IMR-90 (cell line): ENCODE measurements around the gene TRIM42. TPM values are rescaled to one million over a fixed set of nuclear protein-coding genes. Genes with fewer than 3 reads are reported as not detected.

Experiments used
- ATAC-seq: fragments of 200-7000 bp; cut with Tn5 transposase; 2 replicates; pipeline ENCODE4 v1.9.1; 2020; ENCODE audit warnings: low read depth, mild to moderate bottlenecking, moderate library complexity
- BruUV-seq: library from RNA; stranded (reverse); fragments of 400-500 nt; replicated peaks from 2 replicates; lab custom pipeline; 2021; lab: Mats Ljungman, UMichigan
- CTCF ChIA-PET: fragments of 300-600 bp; formaldehyde crosslinking; extraction: SDS; loops from one replicate; lab custom pipeline; 2021; ENCODE audit warnings: antibody characterized with exemption; lab: Yijun Ruan, JAX
- POLR2A ChIA-PET: fragments of 300-600 bp; sonication (Branson Sonifier 250); formaldehyde crosslinking; loops from one replicate; lab custom pipeline; 2022; ENCODE audit warnings: antibody characterized with exemption; ENCODE audit not compliant: unreplicated experiment; lab: Charles Lee
- DNase-seq: peaks from one replicate; pipeline ENCODE4 v3.0.0; 2013
- H2AFZ ChIP-seq: replicated peaks from 2 replicates; pipeline ENCODE3; 2013; ENCODE audit warnings: low read length, mild to moderate bottlenecking; ENCODE audit not compliant: poor library complexity
- H2AK5ac ChIP-seq: 2 replicates; pipeline ENCODE4 v1.6.1; 2013; ENCODE audit warnings: low read depth, low read length, inconsistent platforms
- H2AK9ac ChIP-seq: replicated peaks from 2 replicates; pipeline ENCODE3; 2013; ENCODE audit warnings: mild to moderate bottlenecking, low read depth, low read length, moderate library complexity; ENCODE audit not compliant: poor library complexity
- H2BK120ac ChIP-seq: 2 replicates; pipeline ENCODE4 v1.6.1; 2013; ENCODE audit warnings: low read depth, low read length, inconsistent platforms
- H2BK15ac ChIP-seq: 3 replicates; pipeline ENCODE4 v1.6.1; 2013; ENCODE audit warnings: low read depth, low read length, inconsistent platforms
- H2BK20ac ChIP-seq: 2 replicates; pipeline ENCODE4 v1.6.1; 2013; ENCODE audit warnings: low read depth, mild to moderate bottlenecking, inconsistent platforms, low read length, moderate library complexity
- H2BK5ac ChIP-seq: 2 replicates; pipeline ENCODE4 v1.6.1; 2013; ENCODE audit warnings: mild to moderate bottlenecking, low read depth, low read length, inconsistent platforms; ENCODE audit not compliant: poor library complexity, severe bottlenecking
- H3K14ac ChIP-seq: replicated peaks from 2 replicates; pipeline ENCODE4 v1.6.1; 2013; ENCODE audit warnings: low read depth, low read length, inconsistent platforms
- H3K18ac ChIP-seq: 2 replicates; pipeline ENCODE4 v1.6.1; 2013; ENCODE audit warnings: low read depth, low read length, control low read depth
- H3K23ac ChIP-seq: 2 replicates; pipeline ENCODE4 v1.6.1; 2013; ENCODE audit warnings: low read depth, low read length, inconsistent platforms
- H3K27ac ChIP-seq: 2 replicates; pipeline ENCODE4 v1.5.1; 2013; ENCODE audit warnings: mild to moderate bottlenecking, control low read depth, low read length; ENCODE audit not compliant: insufficient read depth
- H3K27me3 ChIP-seq: 2 replicates; pipeline ENCODE4 v1.6.1; 2013; ENCODE audit warnings: low read length; ENCODE audit not compliant: control insufficient read depth, insufficient read depth
- H3K36me3 ChIP-seq: 2 replicates; pipeline ENCODE4 v1.6.1; 2013; ENCODE audit warnings: low read length, mixed read lengths; ENCODE audit not compliant: control insufficient read depth, insufficient read depth
- H3K4ac ChIP-seq: 2 replicates; pipeline ENCODE4 v1.6.1; 2013; ENCODE audit warnings: low read depth, low read length, inconsistent platforms
- H3K4me1 ChIP-seq: 2 replicates; pipeline ENCODE4 v1.6.1; 2013; ENCODE audit warnings: low read length, mixed read lengths; ENCODE audit not compliant: control insufficient read depth, insufficient read depth
- H3K4me2 ChIP-seq: 2 replicates; pipeline ENCODE4 v1.6.1; 2013; ENCODE audit warnings: low read depth, mild to moderate bottlenecking, control low read depth, low read length, moderate library complexity
- H3K4me3 ChIP-seq: 2 replicates; pipeline ENCODE4 v1.5.1; 2013; ENCODE audit warnings: low read depth, mild to moderate bottlenecking, control low read depth, low read length, moderate library complexity; ENCODE audit not compliant: insufficient read depth
- H3K56ac ChIP-seq: 2 replicates; pipeline ENCODE4 v1.6.1; 2013; ENCODE audit warnings: low read length, inconsistent platforms; ENCODE audit not compliant: insufficient read depth; ENCODE audit errors: extremely low read depth
- H3K79me1 ChIP-seq, 2 experiments: 2 replicates each; pipeline ENCODE4 v1.6.1; 2013; ENCODE audit warnings: low read length in 2 of 2, inconsistent platforms in 1 of 2, low read depth in 1 of 2
- H3K9ac ChIP-seq: 2 replicates; pipeline ENCODE4 v1.6.1; 2013; ENCODE audit warnings: low read depth, low read length, control low read depth
- H3K9me1 ChIP-seq: 2 replicates; pipeline ENCODE4 v1.6.1; 2013; ENCODE audit warnings: low read length, inconsistent platforms; ENCODE audit not compliant: insufficient read depth
- H3K9me3 ChIP-seq: 2 replicates; pipeline ENCODE4 v1.6.1; 2013; ENCODE audit warnings: low read length; ENCODE audit not compliant: control insufficient read depth, insufficient read depth
- H4K20me1 ChIP-seq: 2 replicates; pipeline ENCODE4 v1.6.1; 2013; ENCODE audit warnings: low read length, inconsistent platforms; ENCODE audit not compliant: insufficient read depth
- H4K5ac ChIP-seq: 2 replicates; pipeline ENCODE4 v1.6.1; 2013; ENCODE audit warnings: mild to moderate bottlenecking, low read depth, low read length, control low read depth
- H4K8ac ChIP-seq, 2 experiments: 2 replicates each; pipeline ENCODE4 v1.6.1; 2013; ENCODE audit warnings: low read depth in 2 of 2, low read length in 2 of 2, control low read depth in 1 of 2, inconsistent platforms in 1 of 2
- H4K91ac ChIP-seq: 2 replicates; pipeline ENCODE4 v1.6.1; 2013; ENCODE audit warnings: low read depth, low read length, inconsistent platforms; ENCODE audit not compliant: insufficient read depth
- BHLHE40 ChIP-seq: fragments of 150-350 bp; IDR thresholded peaks from 2 replicates; pipeline ENCODE4 v1.6.1; 2016; ENCODE audit warnings: mild to moderate bottlenecking, low read depth, low read length
- CEBPB ChIP-seq: IDR thresholded peaks from 2 replicates; pipeline ENCODE4 v1.6.1; 2012; ENCODE audit warnings: low read depth, low read length, improper control_type of control experiment
- CHD1 ChIP-seq: IDR thresholded peaks from 2 replicates; pipeline ENCODE4 v1.6.1; 2012; ENCODE audit warnings: low read depth, low read length, improper control_type of control experiment
- ELK1 ChIP-seq: fragments of 150-350 bp; IDR thresholded peaks from 2 replicates; pipeline ENCODE4 v1.6.1; 2016; ENCODE audit warnings: low read depth, mild to moderate bottlenecking, low read length, moderate library complexity, borderline replicate concordance
- FOS ChIP-seq: fragments of 150-350 bp; IDR thresholded peaks from 2 replicates; pipeline ENCODE4 v1.6.1; 2016; ENCODE audit warnings: low read depth, low read length
- MAZ ChIP-seq: IDR thresholded peaks from 2 replicates; pipeline ENCODE4 v1.6.1; 2012; ENCODE audit warnings: low read depth, mild to moderate bottlenecking, low read length, improper control_type of control experiment, moderate library complexity, borderline replicate concordance
- MXI1 ChIP-seq: IDR thresholded peaks from 2 replicates; pipeline ENCODE4 v1.6.1; 2012; ENCODE audit warnings: low read depth, mild to moderate bottlenecking, low read length, moderate library complexity, borderline replicate concordance
- NFE2L2 ChIP-seq: fragments of 150-350 bp; IDR thresholded peaks from 2 replicates; pipeline ENCODE4 v1.6.1; 2016; ENCODE audit warnings: low read depth, mild to moderate bottlenecking, low read length
- POLR2A ChIP-seq: IDR thresholded peaks from 2 replicates; pipeline ENCODE4 v1.6.1; 2012; ENCODE audit warnings: mild to moderate bottlenecking, low read depth, low read length
- RAD21 ChIP-seq: IDR thresholded peaks from 2 replicates; pipeline ENCODE4 v1.6.1; 2012; ENCODE audit warnings: low read length, improper control_type of control experiment
- RCOR1 ChIP-seq: IDR thresholded peaks from 2 replicates; pipeline ENCODE4 v1.6.1; 2012; ENCODE audit warnings: mild to moderate bottlenecking, low read length, improper control_type of control experiment; ENCODE audit not compliant: insufficient replicate concordance
- RFX5 ChIP-seq: IDR thresholded peaks from 2 replicates; pipeline ENCODE4 v1.8.0; 2012; ENCODE audit warnings: low read depth, mild to moderate bottlenecking, low read length, moderate library complexity
- SMC3 ChIP-seq: fragments of 150-350 bp; IDR thresholded peaks from 2 replicates; pipeline ENCODE4 v1.6.1; 2016; ENCODE audit warnings: low read depth, mild to moderate bottlenecking, antibody characterized with exemption, low read length, moderate library complexity
- USF2 ChIP-seq: fragments of 150-350 bp; IDR thresholded peaks from 2 replicates; pipeline ENCODE4 v1.6.1; 2017; ENCODE audit warnings: mild to moderate bottlenecking, antibody characterized with exemption, low read length, low read depth
- WGBS, 2 experiments: methylation state at CpG; one replicate each; pipeline versions ENCODE4 v1.1.5 to v1.1.7; 2013; ENCODE audit warnings: missing lambda C conversion rate in 2 of 2; ENCODE audit not compliant: insufficient read length in 1 of 2; ENCODE audit errors: extremely low coverage in 2 of 2; 5-methylcytosine and 5-hydroxymethylcytosine counted together
- dilution Hi-C: fragments of 300-500 bp; cut with HindIII; formaldehyde crosslinking; loops from one replicate; pipeline ENCODE4 v1.14.3; 2018; ENCODE audit warnings: low sequenced_read_pairs; ENCODE audit not compliant: unreplicated experiment
- in situ Hi-C: fragments of 300-500 bp; cut with MboI; formaldehyde crosslinking; loops from 3 replicates; pipeline ENCODE4 v1.14.3; 2019; ENCODE audit warnings: low sequenced_read_pairs, inconsistent platforms, mixed read lengths
- intact Hi-C: fragments of 100-400 bp; cut with micrococcal nuclease; formaldehyde crosslinking; loops from 2 replicates; pipeline ENCODE4 v1.10.0; 2022
- polyA plus RNA-seq, 3 experiments: library from polyadenylated mRNA; depleted of rRNA; stranded (reverse); fragments of >200 nt; gene quantifications; 2 replicates each; pipeline ENCODE4 v1.2.3, GENCODE V29; 2012; ENCODE audit warnings: low replicate concordance in 1 of 3
- total RNA-seq: library from RNA; depleted of rRNA; stranded (reverse); fragments of >200 nt; gene quantifications from 2 replicates; pipeline ENCODE4 v1.2.3, GENCODE V29; 2012
- TF ChIP-seq, protein P1 (sequence below): conservative IDR thresholded peaks from 2 replicates; pipeline ENCODE4 v1.5.1; 2012; ENCODE audit warnings: mild to moderate bottlenecking, low read depth, low read length, improper control_type of control experiment

The TRIM42 gene
- total and polyA plus RNA-seq, 2 of the 4 experiments (the other 2 are of a cell fraction): not detected

DNA sequence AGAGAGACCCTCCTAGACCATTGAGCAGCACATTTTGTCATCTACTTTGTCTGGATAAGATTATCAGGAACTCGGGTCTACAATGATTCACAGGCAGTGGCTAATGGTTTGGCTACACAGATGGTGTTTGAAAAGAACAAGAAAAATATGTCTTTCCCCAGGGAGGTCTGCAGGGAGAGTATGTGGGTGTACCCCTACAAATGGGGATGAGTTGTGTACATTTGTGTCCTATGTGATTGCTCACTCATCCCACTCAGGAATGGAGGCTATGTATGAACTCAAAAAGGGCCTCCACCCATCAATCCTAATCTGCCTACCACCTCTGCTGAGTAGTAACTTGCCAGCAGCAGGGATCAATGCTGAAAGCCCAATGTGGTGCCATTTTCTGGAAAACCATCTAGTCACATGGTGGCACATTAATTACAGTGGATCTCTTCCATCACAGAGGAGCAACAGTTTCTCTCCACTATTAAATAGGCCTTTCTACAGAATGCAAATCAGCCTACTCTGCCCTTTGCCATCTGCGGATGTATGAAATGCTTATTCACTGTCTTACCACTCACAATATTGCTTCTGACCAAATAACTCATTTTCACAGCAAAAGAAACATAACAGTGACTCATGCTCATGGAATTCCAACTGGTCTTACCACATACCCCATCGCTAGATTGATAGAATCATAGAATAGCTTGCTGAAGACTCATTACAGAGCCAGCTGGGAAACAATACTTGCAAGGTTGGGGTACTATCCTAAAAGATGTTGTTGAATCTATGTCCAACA, 48.3 kb upstream of the TRIM42 start:
- TF ChIP-seq RCOR1 (no peak), CHD1 (no peak), MAZ (no peak), POLR2A (no peak), RAD21 (no peak), MXI1 (no peak), ELK1 (no peak), SMC3 (no peak), BHLHE40 (no peak), NFE2L2 (no peak), RFX5 (no peak), USF2 (no peak; the same call in 1 of the 2 replicates), FOS (no peak; the same call in 1 of the 2 replicates), CEBPB (no peak)
- TF ChIP-seq, protein P1, sequence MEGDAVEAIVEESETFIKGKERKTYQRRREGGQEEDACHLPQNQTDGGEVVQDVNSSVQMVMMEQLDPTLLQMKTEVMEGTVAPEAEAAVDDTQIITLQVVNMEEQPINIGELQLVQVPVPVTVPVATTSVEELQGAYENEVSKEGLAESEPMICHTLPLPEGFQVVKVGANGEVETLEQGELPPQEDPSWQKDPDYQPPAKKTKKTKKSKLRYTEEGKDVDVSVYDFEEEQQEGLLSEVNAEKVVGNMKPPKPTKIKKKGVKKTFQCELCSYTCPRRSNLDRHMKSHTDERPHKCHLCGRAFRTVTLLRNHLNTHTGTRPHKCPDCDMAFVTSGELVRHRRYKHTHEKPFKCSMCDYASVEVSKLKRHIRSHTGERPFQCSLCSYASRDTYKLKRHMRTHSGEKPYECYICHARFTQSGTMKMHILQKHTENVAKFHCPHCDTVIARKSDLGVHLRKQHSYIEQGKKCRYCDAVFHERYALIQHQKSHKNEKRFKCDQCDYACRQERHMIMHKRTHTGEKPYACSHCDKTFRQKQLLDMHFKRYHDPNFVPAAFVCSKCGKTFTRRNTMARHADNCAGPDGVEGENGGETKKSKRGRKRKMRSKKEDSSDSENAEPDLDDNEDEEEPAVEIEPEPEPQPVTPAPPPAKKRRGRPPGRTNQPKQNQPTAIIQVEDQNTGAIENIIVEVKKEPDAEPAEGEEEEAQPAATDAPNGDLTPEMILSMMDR: no peak
- peak; percentile 35 for DNase-seq
- no peaks in the 10 kb centered on the region for H3K4me1 ChIP-seq
- no peak for ATAC-seq
- no peak overlapping the region for H2BK120ac ChIP-seq
- BruUV-seq: no TSS peak
- intact Hi-C loops (no loop called here), in situ Hi-C loops (no loop called here), dilution Hi-C loops (no loop called here)
- H3K14ac ChIP-seq: no peak overlapping the region
- H4K5ac ChIP-seq: no peak overlapping the region
- ChIA-PET POLR2A (no interaction called here), CTCF (no interaction called here)
- no peak overlapping the region for H2AK9ac ChIP-seq
- no peak overlapping the region for H3K18ac ChIP-seq
- no peaks in the 10 kb centered on the region for H3K9me1 ChIP-seq
- H3K9me3 ChIP-seq: peaks cover 4% of the 10 kb centered on the region; the same call in 1 of the 2 replicates
- no peaks in the 10 kb centered on the region for H3K79me1 ChIP-seq
- no peak overlapping the region for H3K23ac ChIP-seq
- no peak overlapping the region for H4K8ac ChIP-seq
- H3K4ac ChIP-seq: no peak overlapping the region
- no peak overlapping the region for H2BK15ac ChIP-seq
- no peak overlapping the region for H2BK20ac ChIP-seq
- no peak overlapping the region for H2AFZ ChIP-seq
- 50% methylated on average over 1 of the region's 3 CpGs; no CpG with 5 or more reads in 1 of the 2 experiments for WGBS, 2 experiments
- no peak overlapping the region for H3K4me3 ChIP-seq
- H3K36me3 ChIP-seq: no peaks in the 10 kb centered on the region
- no peak overlapping the region for H3K4me2 ChIP-seq
- H4K91ac ChIP-seq: no peak overlapping the region
- no peak overlapping the region for H2BK5ac ChIP-seq
- H3K9ac ChIP-seq: no peak overlapping the region
- H3K56ac ChIP-seq: no peak overlapping the region
- H3K27me3 ChIP-seq: no peaks in the 10 kb centered on the region
- no peak overlapping the region for H2AK5ac ChIP-seq
- no peak overlapping the region for H3K27ac ChIP-seq
- H4K20me1 ChIP-seq: no peaks in the 10 kb centered on the region
